ENCODE measurements around the gene VIPR2. TPM values are rescaled to one million over a fixed set of nuclear protein-coding genes. Genes with fewer than 3 reads are reported as not detected.

VIPR2 gene
- polyA plus RNA-seq, 1 donor from 2014 or later, result 0.51 TPM

DNA sequence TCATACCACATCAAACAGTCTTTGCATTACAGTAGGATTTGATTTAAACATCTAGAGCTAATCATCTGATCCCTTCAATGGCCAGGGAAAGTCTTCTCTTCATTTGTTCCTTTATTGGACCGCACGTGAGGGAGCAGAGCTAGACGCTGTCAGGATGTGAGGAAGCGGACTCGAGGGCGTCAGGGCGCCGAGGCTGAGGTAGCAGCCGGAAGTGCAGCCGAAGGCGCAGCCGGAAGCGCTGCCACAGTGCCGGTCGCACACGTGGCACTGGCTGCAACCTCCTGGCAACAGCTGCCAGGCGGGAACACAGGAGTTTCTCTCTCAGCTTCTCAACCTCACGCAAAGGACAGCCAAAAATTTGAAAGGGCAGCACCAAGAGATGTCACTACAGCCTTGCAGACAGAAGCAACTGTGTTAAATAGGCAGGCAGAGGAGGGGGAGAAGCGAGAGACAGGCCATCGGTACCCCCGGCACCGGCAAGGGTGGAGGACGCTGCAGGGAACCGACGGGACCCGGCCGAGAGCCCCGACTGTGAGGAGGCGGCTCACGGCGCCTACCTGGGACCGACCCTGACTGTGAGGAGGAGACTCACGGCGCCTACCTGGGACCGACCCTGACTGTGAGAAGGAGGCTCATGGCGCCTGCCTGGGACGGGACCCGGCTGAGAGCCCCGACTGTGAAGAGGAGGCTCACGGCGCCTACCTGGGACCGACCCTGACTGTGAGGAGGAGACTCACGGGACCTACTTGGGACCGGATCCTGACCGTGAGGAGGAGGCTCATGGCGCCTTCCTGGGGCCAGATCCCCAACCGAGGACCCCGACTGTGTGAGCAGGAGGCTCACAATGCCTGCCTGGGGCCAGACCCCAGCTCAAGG lies 32.3 kb downstream of the VIPR2 start:
- TF ChIP-seq EZH2 (IDR thresholded peaks at IDR 0.05; ENCODE audit: borderline replicate concordance, insufficient read depth, low read length, poor library complexity, severe bottlenecking), result no peak
- no peak for TF ChIP-seq SMC3 (conservative IDR thresholded peaks at IDR 0.05; ENCODE audit: poor library complexity)
- no peak for TF ChIP-seq POLR2AphosphoS5 (IDR thresholded peaks at IDR 0.05)
- TF ChIP-seq, protein P1, sequence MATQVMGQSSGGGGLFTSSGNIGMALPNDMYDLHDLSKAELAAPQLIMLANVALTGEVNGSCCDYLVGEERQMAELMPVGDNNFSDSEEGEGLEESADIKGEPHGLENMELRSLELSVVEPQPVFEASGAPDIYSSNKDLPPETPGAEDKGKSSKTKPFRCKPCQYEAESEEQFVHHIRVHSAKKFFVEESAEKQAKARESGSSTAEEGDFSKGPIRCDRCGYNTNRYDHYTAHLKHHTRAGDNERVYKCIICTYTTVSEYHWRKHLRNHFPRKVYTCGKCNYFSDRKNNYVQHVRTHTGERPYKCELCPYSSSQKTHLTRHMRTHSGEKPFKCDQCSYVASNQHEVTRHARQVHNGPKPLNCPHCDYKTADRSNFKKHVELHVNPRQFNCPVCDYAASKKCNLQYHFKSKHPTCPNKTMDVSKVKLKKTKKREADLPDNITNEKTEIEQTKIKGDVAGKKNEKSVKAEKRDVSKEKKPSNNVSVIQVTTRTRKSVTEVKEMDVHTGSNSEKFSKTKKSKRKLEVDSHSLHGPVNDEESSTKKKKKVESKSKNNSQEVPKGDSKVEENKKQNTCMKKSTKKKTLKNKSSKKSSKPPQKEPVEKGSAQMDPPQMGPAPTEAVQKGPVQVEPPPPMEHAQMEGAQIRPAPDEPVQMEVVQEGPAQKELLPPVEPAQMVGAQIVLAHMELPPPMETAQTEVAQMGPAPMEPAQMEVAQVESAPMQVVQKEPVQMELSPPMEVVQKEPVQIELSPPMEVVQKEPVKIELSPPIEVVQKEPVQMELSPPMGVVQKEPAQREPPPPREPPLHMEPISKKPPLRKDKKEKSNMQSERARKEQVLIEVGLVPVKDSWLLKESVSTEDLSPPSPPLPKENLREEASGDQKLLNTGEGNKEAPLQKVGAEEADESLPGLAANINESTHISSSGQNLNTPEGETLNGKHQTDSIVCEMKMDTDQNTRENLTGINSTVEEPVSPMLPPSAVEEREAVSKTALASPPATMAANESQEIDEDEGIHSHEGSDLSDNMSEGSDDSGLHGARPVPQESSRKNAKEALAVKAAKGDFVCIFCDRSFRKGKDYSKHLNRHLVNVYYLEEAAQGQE (IDR thresholded peaks at IDR 0.05; ENCODE audit: borderline replicate concordance), result no peak
- TF ChIP-seq EP300 (conservative IDR thresholded peaks at IDR 0.05; ENCODE audit: poor library complexity, severe bottlenecking), result no peak
- no peak for TF ChIP-seq MXI1 (conservative IDR thresholded peaks at IDR 0.05; ENCODE audit: poor library complexity, severe bottlenecking)
- TF ChIP-seq, protein P2, sequence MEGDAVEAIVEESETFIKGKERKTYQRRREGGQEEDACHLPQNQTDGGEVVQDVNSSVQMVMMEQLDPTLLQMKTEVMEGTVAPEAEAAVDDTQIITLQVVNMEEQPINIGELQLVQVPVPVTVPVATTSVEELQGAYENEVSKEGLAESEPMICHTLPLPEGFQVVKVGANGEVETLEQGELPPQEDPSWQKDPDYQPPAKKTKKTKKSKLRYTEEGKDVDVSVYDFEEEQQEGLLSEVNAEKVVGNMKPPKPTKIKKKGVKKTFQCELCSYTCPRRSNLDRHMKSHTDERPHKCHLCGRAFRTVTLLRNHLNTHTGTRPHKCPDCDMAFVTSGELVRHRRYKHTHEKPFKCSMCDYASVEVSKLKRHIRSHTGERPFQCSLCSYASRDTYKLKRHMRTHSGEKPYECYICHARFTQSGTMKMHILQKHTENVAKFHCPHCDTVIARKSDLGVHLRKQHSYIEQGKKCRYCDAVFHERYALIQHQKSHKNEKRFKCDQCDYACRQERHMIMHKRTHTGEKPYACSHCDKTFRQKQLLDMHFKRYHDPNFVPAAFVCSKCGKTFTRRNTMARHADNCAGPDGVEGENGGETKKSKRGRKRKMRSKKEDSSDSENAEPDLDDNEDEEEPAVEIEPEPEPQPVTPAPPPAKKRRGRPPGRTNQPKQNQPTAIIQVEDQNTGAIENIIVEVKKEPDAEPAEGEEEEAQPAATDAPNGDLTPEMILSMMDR (IDR thresholded peaks at IDR 0.05; ENCODE audit: poor library complexity, severe bottlenecking), result no peak
- no peak for TF ChIP-seq TAF1 (IDR thresholded peaks at IDR 0.05; ENCODE audit: low read depth)
- TF ChIP-seq RAD21 (conservative IDR thresholded peaks at IDR 0.05), result no peak
- H4K20me1 ChIP-seq (ENCODE audit: insufficient read depth), result no peaks in the 10 kb centered on the region
- no peaks in the 10 kb centered on the region for H3K36me3 ChIP-seq (ENCODE audit: insufficient read depth, low read length)
- H3K4me3 ChIP-seq (ENCODE audit: low read length), result no peak overlapping the region
- no peaks in the 10 kb centered on the region for H3K79me2 ChIP-seq (replicated peaks; ENCODE audit: insufficient read depth, low read length)
- no peak overlapping the region for H3K4me2 ChIP-seq (ENCODE audit: low read length)
- no peaks in the 10 kb centered on the region for H3F3A ChIP-seq (ENCODE audit: insufficient read depth, low read length, poor library complexity, severe bottlenecking)
- H3K9ac ChIP-seq (ENCODE audit: low read length), result no peak overlapping the region
- no peak overlapping the region for H2AFZ ChIP-seq (ENCODE audit: low read depth, low read length)
- no peaks in the 10 kb centered on the region for H3K9me2 ChIP-seq (ENCODE audit: insufficient read depth, low read length)
- H3K27ac ChIP-seq (ENCODE audit: low read length), result no peak overlapping the region
- no peaks in the 10 kb centered on the region for H3K27me3 ChIP-seq (ENCODE audit: insufficient read depth, low read depth, low read length)
- H3K9me3 ChIP-seq (ENCODE audit: low read length), result no peaks in the 10 kb centered on the region

DNA sequence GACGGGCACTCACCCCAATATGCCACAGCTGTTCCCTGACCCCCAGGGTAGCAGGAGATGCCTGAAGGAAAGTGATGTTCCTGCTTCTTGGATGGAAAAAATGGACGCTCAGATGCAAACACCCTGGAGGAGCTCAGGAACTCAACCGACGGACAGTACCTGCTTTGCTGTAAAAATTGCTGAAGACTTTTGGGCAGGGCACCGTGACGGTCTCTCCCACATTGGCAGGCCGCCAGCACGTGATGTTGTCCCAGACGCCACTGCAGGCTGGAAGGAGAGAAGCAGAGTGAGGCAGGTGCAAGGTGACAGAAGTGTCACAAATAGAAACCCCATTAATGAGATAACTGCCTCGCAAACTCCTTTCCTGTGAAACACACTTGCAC lies 35.0 kb downstream of the VIPR2 start:
- H3K79me2 ChIP-seq (replicated peaks; ENCODE audit: insufficient read depth, low read length), result no peaks in the 10 kb centered on the region
- H3K36me3 ChIP-seq (ENCODE audit: insufficient read depth, low read length), result no peaks in the 10 kb centered on the region
- no peak overlapping the region for H3K27ac ChIP-seq (ENCODE audit: low read length)
- H3K27me3 ChIP-seq (ENCODE audit: insufficient read depth, low read depth, low read length), result no peaks in the 10 kb centered on the region
- H2AFZ ChIP-seq (ENCODE audit: low read depth, low read length), result no peak overlapping the region
- H3F3A ChIP-seq (ENCODE audit: insufficient read depth, low read length, poor library complexity, severe bottlenecking), result no peaks in the 10 kb centered on the region
- no peak overlapping the region for H3K4me3 ChIP-seq (ENCODE audit: low read length)
- H3K4me2 ChIP-seq (ENCODE audit: low read length), result no peak overlapping the region
- no peak overlapping the region for H3K9ac ChIP-seq (ENCODE audit: low read length)
- no peaks in the 10 kb centered on the region for H3K9me2 ChIP-seq (ENCODE audit: insufficient read depth, low read length)
- no peaks in the 10 kb centered on the region for H4K20me1 ChIP-seq (ENCODE audit: insufficient read depth)
- H3K9me3 ChIP-seq (ENCODE audit: low read length), result no peaks in the 10 kb centered on the region
- TF ChIP-seq EZH2 (IDR thresholded peaks at IDR 0.05; ENCODE audit: borderline replicate concordance, insufficient read depth, low read length, poor library complexity, severe bottlenecking), result no peak
- no peak for TF ChIP-seq SMC3 (conservative IDR thresholded peaks at IDR 0.05; ENCODE audit: poor library complexity)
- no peak for TF ChIP-seq TAF1 (IDR thresholded peaks at IDR 0.05; ENCODE audit: low read depth)
- no peak for TF ChIP-seq RAD21 (conservative IDR thresholded peaks at IDR 0.05)
- TF ChIP-seq EP300 (conservative IDR thresholded peaks at IDR 0.05; ENCODE audit: poor library complexity, severe bottlenecking), result no peak
- TF ChIP-seq, protein P1 (IDR thresholded peaks at IDR 0.05; ENCODE audit: borderline replicate concordance), result no peak
- no peak for TF ChIP-seq MXI1 (conservative IDR thresholded peaks at IDR 0.05; ENCODE audit: poor library complexity, severe bottlenecking)
- TF ChIP-seq POLR2AphosphoS5 (IDR thresholded peaks at IDR 0.05), result no peak
- TF ChIP-seq, protein P2 (IDR thresholded peaks at IDR 0.05; ENCODE audit: poor library complexity, severe bottlenecking), result no peak

Measured in neural cell (in vitro differentiated cells).